GM19397 (cell line): Measurements from ENCODE around the gene INTS11.

Experiments used
- ATAC-seq: cut with Tn5 transposase; IDR thresholded peaks from one replicate; pipeline ENCODE4 v1.9.1; 2021; ENCODE audit warnings: mild to moderate bottlenecking, moderate library complexity; ENCODE audit not compliant: unreplicated experiment

INTS11 gene

DNA sequence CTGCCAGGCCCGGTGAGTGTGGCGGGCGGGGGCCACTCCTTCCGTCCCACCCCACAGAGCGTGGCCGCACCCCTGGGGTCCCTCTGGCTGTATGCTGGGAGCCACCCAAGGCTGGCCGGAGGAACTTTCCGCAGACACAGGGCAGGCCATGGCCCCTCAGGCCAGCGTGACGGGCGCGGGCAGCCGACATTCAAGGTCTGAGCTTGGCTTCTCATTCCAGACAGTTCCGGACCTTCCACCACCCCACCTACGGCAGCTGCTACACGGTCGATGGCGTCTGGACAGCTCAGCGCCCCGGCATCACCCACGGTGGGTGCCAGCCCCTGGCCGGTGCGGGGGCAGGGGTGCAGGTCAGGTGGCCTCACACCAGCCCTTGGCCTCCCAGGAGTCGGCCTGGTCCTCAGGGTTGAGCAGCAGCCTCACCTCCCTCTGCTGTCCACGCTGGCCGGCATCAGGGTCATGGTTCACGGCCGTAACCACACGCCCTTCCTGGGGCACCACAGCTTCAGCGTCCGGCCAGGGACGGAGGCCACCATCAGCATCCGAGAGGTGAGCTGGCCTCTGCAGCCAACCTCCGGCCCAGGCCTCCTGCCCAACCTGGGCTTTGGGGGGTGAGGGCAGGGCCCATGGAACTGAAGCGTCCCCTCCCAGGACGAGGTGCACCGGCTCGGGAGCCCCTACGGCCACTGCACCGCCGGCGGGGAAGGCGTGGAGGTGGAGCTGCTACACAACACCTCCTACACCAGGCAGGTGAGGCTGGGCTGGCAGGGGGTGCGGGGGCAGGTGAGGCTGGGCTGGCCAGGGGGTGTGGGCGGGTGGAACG, 37.0 kb downstream of the INTS11 start:
- no peak for ATAC-seq

DNA sequence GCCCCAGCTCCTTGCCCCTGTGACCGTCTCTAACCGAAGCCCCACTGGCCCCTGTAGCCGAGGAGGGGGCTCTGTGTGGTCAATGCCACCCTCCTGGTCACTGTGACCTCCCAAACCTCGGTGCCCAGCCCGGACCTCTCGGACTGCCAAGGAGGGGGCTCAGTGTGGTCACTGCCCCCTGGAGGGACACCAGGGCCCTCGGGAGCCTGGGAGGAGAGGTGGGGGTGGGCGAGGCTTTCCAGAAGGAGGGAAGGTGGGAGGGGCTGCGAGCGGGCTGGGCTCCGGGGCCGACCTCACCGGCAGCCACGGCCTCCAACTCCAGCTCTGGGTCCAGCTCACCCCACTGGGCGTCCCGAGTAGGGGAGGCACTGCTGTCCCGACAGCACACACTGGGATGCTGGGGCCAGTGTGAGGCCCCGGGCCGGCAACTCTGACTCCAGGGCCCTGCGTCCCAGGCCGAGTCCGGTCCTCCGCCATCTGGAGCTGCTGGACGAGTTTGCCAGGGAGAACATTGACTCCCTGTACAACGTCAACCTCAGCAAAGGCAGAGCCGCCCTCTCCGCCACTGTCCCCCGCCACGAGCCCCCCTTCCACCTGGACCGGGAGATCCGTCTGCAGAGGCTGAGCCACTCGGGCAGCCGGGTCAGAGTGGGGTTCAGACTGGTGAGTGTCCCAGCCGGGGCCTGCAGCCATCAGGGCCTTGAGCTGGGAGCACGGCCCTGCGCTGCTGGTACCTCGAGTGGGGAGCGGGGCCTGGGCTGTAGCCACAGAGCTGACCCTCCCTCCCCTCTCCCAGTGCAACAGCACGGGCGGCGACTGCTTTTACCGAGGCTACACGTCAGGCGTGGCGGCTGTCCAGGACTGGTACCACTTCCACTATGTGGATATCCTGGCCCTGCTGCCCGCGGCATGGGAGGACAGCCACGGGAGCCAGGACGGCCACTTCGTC, 37.9 kb downstream of the INTS11 start:
- no peak for ATAC-seq

GRCh38 chr1:1285611-1286311, 38.7 kb downstream of the INTS11 start:
- no peak for ATAC-seq

DNA sequence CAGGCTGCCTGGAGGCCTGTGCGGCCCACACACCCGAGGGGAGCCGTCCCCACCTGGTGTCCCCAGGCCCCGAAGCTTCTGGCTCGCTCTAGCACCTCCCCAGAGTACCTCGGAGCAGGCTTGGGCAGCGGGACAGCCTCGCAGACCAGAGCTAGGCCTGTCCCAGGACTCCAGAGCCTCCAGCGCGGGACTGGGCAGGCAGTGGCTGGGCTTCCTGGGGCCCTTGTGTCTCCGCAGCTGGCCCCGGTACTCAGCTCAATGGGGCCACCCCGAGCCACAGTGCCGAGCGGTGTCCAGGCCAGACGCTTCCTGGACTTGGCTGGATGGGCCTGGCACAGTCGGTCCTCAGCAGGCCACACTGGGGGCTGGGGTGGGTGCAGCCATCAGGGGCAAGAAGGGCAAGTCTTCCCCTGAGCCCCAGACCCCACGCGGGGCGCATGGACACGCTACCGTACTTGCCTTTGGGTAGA, 39.3 kb downstream of the INTS11 start:
- no peak for ATAC-seq

DNA sequence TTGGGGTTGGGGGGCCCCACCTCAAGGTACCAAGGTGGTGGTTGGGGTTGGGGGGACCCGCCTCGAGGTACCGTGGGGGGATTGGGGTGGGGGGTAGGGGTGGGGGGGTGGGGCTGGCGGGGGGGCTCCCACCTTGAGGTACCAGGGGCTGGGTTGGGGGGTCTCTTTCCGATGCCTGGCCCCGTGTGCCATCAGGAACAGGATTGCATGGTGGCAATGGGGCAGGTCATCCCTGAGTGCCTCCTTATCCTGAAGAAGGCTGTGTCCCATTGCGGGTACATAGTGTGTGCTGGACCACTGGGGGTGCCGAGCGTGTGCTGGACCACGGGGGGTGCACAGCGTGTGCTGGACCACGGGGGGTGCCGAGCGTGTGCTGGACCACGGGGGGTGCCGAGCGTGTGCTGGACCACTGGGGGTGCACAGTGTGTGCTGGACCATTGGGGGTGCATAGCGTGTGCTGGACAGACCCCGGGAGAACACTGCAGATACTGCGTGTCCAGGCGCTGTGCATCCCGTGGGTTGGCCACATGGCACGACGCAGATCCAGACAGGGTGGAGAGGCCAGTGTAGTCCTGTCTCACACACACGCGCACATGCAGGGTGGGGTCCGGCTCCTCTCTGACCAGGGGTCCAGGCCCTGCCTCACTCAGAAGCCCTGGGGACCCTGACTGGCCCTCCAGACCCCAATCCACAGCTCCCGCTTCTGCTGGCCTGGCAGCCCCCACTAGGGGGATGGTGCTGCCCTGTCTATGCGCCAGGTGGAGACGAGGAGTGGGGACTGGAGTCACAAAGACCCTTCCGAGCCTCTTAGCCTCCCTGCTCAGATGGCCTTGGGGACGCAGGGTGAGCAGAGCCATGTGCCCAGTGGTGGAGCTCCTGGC, 40.0 kb downstream of the INTS11 start:
- no peak for ATAC-seq

GRCh38 chr1:1283821-1284220, 40.6 kb downstream of the INTS11 start:
- ATAC-seq, result no peak

DNA sequence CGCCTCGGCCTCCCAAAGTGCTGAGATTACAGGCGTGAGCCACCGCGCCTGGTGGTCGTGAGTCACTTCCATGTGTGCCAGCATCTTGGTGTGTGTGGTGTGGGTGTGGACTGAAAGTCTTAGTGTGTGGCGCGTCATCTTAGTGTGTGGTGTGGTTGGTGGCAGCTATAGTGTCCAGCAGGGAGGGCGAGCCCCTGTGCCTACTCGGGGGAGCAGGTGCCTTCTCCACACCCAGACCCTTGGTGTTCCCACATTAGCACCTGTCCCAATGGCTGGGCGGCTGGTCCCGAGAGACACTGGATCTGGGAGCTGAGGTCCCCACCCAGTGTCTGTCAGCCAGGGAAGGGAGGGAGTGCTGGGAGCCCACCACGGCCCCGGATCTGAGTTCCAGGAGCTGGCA, 41.5 kb downstream of the INTS11 start:
- ATAC-seq, result no peak

GRCh38 chr1:1281533-1282321, 42.7 kb downstream of the INTS11 start:
- no peak for ATAC-seq

- ATAC-seq, result no peak
Measured at GRCh38 chr1:1280782-1281481, 43.5 kb downstream of the INTS11 start.

DNA sequence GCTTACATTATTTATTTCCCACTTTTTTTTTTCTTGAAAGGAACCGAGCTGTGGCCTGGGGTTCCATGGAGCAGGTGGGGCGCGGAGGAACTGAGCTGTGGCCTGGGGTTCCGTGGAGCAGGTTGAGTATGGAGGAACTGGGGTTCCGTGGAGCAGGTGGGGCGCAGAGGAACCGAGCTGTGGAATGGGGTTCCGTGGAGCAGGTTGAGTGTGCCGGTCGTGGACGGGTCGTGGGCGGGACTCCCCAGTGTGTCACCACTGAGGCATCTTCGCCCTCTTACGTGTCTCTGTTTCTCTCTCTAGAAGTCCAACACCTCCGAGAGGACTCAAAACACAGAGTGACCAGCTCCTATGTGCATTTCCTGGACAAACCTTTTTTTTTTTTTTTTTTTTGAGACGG, 45.4 kb downstream of the INTS11 start:
- no peak for ATAC-seq

- ATAC-seq, result no peak
Measured at GRCh38 chr1:1278620-1279019, 45.8 kb downstream of the INTS11 start.

- ATAC-seq, result no peak
Measured at GRCh38 chr1:1275836-1276235, 48.6 kb downstream of the INTS11 start.

DNA sequence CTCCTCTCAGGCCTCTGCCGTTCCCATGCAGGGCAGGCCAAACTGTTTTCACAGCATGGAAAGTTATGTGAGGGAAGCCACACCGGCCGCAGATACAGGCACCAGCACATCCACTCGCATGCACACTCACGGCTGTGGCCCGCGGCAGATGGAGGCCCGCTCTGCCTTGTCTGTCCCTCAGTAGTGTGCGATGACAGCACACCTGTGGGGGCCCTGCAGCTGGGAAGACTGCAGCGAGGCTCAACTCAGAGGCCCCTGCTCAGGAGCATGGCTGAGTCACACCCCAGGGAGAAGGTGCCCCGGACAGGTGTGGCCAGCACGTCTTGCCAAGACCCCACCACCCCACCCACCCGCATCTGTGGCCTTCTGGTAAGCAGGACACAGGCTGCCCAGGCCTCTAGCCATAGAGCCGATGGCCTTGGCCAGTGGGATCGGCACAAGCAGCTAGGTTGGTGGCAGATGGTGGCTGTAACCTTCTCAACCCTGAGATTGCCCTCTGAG, 49.5 kb downstream of the INTS11 start:
- no peak for ATAC-seq

DNA sequence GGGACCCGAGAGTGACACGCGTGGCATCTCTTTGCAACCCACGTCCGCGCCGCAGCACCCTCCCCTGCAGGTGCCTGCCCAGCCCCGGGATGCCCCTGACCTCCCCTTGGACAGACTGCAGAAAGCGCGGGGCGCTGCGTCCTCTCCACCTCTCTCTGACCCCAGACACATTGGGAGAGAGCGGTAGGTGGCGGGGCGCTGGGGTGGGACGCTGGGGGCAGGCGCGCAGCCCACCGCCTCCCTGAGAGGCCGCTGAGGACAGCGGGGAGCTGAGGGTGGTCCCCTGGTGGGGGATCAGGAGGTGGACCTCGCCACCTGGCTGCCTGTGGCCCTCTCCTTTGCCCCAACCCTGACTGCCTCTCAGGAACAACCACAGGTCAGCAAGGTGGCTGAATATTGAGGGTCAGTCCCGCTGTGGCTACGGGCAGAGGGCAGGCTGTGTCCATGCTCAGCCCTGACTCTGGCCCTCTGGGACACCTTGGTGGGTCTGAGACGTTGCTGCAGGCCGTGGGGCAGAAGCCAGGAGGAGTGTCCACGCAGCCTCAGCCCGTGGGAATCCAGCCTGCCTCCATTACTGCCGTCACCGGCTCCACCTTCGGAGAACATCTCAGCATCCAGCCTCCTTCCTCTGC, 50.0 kb downstream of the INTS11 start:
- ATAC-seq, result no peak

DNA sequence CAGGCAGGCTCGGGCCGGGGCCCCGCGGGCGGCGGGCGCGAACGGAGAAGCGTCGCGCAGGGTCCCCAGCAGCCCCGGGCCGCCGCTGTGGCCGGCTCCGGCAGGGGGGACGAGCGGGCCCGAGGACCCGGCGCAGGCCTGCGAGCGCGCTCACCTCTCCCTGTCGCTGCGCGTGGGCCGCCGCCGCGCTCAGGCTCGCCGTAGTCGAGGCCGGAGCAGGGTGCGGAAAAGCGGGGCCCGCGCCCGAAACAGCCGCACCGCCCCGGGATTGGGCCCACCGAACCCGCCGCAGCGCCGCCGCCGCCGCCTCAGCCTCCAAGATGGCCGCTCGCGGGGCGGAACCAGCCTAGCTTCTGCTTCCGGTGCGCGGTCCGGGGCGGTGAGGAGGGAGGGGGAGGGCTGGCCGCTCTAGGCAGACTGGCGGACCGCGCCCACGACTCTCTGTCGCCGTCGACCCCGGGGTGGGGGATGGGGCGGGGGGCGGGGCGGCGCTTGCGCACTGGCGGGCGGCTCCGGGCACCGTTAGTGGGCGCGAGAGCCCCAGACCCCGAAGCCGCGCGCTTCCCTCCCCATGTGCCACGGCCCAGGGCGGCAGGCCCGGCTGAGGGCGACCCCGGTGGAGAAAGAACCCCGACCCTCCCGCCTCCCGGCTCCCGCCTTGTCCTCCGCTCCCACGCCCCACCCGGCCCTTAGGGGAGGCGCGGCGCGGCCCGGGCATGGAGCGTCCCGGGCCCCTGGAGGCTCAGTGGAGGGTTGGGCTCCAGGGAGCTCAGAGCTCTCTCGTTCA, 50.8 kb downstream of the INTS11 start, which contains the start of gene UBE2J2:
UBE2J2 (minus strand) TSS at position 343 of the 787 bp plus-strand sequence. CDS start 5,862 bp downstream, outside the sequence.
- peak; percentile 84 for ATAC-seq

GRCh38 chr1:1273209-1273511, 51.3 kb downstream of the INTS11 start:
- ATAC-seq, result peak; percentile 25
